Upper lobe of right lung (tissue), 1 donor: ENCODE data around the gene LRRC53. TPM values are rescaled to one million over a fixed set of nuclear protein-coding genes. Genes with fewer than 3 reads are reported as not detected.

Experiments
- ATAC-seq: fragments of 200-7000 bp; cut with Tn5 transposase; one replicate; pipeline ENCODE4 v1.9.1; 2020; ENCODE audit warnings: mild to moderate bottlenecking, moderate library complexity
- DNase-seq: peaks from one replicate; pipeline ENCODE4 v3.0.0-alpha.2; 2020
- H3K27ac ChIP-seq: fragments of 200-600 bp; one replicate; pipeline ENCODE4 v1.8.0; 2022
- H3K27me3 ChIP-seq: fragments of 200-600 bp; one replicate; pipeline ENCODE4 v1.8.0; 2022; ENCODE audit warnings: mild to moderate bottlenecking
- H3K36me3 ChIP-seq: fragments of 200-600 bp; one replicate; pipeline ENCODE4 v1.8.0; 2022
- H3K4me1 ChIP-seq: fragments of 200-600 bp; one replicate; pipeline ENCODE4 v1.8.0; 2022
- H3K4me3 ChIP-seq: fragments of 200-600 bp; one replicate; pipeline ENCODE4 v1.8.0; 2022; ENCODE audit warnings: mild to moderate bottlenecking
- H3K9me3 ChIP-seq: fragments of 200-600 bp; one replicate; pipeline ENCODE4 v1.8.0; 2022
- CTCF ChIP-seq: fragments of 200-600 bp; IDR thresholded peaks from one replicate; pipeline ENCODE4 v1.8.0; 2022; ENCODE audit warnings: antibody characterized with exemption
- intact Hi-C: fragments of 100-400 bp; cut with DNase I; formaldehyde crosslinking; loops from one replicate; pipeline ENCODE4 v1.11.0; 2022
- total RNA-seq: library from RNA; stranded (reverse); fragmentation: NEBNext Ultra II Directional; extraction: Animal tissue kit (Norgen Biotek cat#: 25700); gene quantifications from one replicate; pipeline ENCODE4 v1.2.1, GENCODE V29; 2021
- donor health status: DM: no; HTN: yes; CAD: no; lungs with severe emphysema.

LRRC53 gene
- total RNA-seq, 1 donor from 2014 or later: not detected

GRCh38 chr1:74455390-74455789 lies 57.0 kb downstream of the LRRC53 start:
- no peak for TF ChIP-seq CTCF
- intact Hi-C loops: no loop called here
- no peak for DNase-seq
- H3K4me3 ChIP-seq: no peak overlapping the region
- H3K9me3 ChIP-seq: no peaks in the 10 kb centered on the region
- no peak overlapping the region for H3K27ac ChIP-seq
- H3K4me1 ChIP-seq: no peaks in the 10 kb centered on the region
- no peaks in the 10 kb centered on the region for H3K27me3 ChIP-seq
- no peaks in the 10 kb centered on the region for H3K36me3 ChIP-seq
- no peak for ATAC-seq

GRCh38 chr1:74453277-74453676 lies 59.1 kb downstream of the LRRC53 start:
- Histone ChIP-seq H3K27me3 (no peaks in the 10 kb centered on the region), H3K9me3 (no peaks in the 10 kb centered on the region), H3K4me3 (no peak overlapping the region), H3K4me1 (no peaks in the 10 kb centered on the region), H3K36me3 (no peaks in the 10 kb centered on the region), H3K27ac (no peak overlapping the region)
- TF ChIP-seq CTCF: no peak
- ATAC-seq (no peak), DNase-seq (no peak)
- intact Hi-C loops: no loop called here

- Histone ChIP-seq H3K4me3 (no peak overlapping the region), H3K27me3 (no peaks in the 10 kb centered on the region), H3K4me1 (no peaks in the 10 kb centered on the region), H3K9me3 (no peaks in the 10 kb centered on the region), H3K27ac (no peak overlapping the region), H3K36me3 (no peaks in the 10 kb centered on the region)
- intact Hi-C loops: no loop called here
- no peak for DNase-seq
- TF ChIP-seq CTCF: no peak
- ATAC-seq: no peak
Measured at GRCh38 chr1:74452035-74452434, 60.4 kb downstream of the LRRC53 start.

GRCh38 chr1:74437035-74437434 lies 75.4 kb downstream of the LRRC53 start:
- Histone ChIP-seq H3K36me3 (no peaks in the 10 kb centered on the region), H3K4me3 (no peak overlapping the region), H3K27me3 (no peaks in the 10 kb centered on the region), H3K27ac (no peak overlapping the region), H3K4me1 (no peaks in the 10 kb centered on the region), H3K9me3 (no peaks in the 10 kb centered on the region)
- TF ChIP-seq CTCF: no peak
- intact Hi-C loops: no loop called here
- DNase-seq (no peak), ATAC-seq (no peak)

GRCh38 chr1:74436078-74436477 lies 76.3 kb downstream of the LRRC53 start:
- DNase-seq: no peak
- no peaks in the 10 kb centered on the region for H3K27me3 ChIP-seq
- no peak overlapping the region for H3K4me3 ChIP-seq
- ATAC-seq: no peak
- TF ChIP-seq CTCF: no peak
- no peaks in the 10 kb centered on the region for H3K4me1 ChIP-seq
- H3K36me3 ChIP-seq: no peaks in the 10 kb centered on the region
- H3K27ac ChIP-seq: no peak overlapping the region
- no peaks in the 10 kb centered on the region for H3K9me3 ChIP-seq
- intact Hi-C loops: no loop called here

GRCh38 chr1:74434321-74434720 lies 78.1 kb downstream of the LRRC53 start:
- no peaks in the 10 kb centered on the region for H3K9me3 ChIP-seq
- H3K27ac ChIP-seq: no peak overlapping the region
- no peak overlapping the region for H3K4me3 ChIP-seq
- H3K36me3 ChIP-seq: no peaks in the 10 kb centered on the region
- ATAC-seq: no peak
- intact Hi-C loops: no loop called here
- DNase-seq: no peak
- H3K4me1 ChIP-seq: no peaks in the 10 kb centered on the region
- H3K27me3 ChIP-seq: no peaks in the 10 kb centered on the region
- TF ChIP-seq CTCF: no peak
